HG03521 (cell line): ENCODE results near the gene PRTN3.

Source experiments
- ATAC-seq: cut with Tn5 transposase; IDR thresholded peaks from one replicate; pipeline ENCODE4 v1.9.1; 2021; ENCODE audit warnings: mild to moderate bottlenecking, moderate library complexity; ENCODE audit not compliant: unreplicated experiment

The PRTN3 gene

DNA sequence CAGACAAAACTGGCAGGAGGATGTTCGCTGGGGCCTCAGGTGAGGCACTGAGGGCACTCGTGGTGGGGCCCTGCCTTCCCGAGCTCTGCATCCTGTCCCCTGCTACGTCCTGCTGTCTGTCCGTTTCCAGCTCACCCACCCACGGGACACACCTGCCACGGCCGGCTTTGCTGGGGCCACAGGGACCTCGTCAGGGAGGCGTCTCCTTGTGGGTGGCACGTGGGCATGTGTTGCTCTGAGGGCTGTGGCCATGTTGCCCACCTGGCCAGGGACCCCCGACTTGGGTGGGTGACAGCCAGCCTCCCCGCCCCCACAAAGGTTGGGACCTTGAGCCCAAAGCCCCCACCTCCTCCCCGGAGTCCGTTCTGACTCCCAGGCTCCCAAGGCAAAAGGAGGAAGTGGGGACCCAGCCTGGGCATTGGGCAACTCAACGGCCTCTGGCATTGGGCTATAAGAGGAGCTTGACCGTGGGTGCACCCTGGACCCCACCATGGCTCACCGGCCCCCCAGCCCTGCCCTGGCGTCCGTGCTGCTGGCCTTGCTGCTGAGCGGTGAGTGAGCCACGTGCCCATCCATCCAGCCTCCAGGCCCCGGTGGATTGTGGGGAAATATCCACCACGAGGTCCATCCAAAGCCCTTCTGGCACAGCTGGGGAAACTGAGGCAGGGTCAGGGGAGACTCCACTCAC lies at the start of gene PRTN3:
TSS of gene PRTN3 (plus strand) at position 481 of the 688 bp plus-strand sequence. CDS start at position 491, 10 bp downstream.
- no peak for ATAC-seq

GRCh38 chr19:791007-791566 lies 49.7 kb upstream of the PRTN3 start:
- ATAC-seq: no peak

- no peak for ATAC-seq
Measured at GRCh38 chr19:791567-792305, 49.1 kb upstream of the PRTN3 start.

GRCh38 chr19:792306-792885 lies 48.4 kb upstream of the PRTN3 start:
- no peak for ATAC-seq

GRCh38 chr19:793806-794205 lies 47.0 kb upstream of the PRTN3 start:
- ATAC-seq: no peak

DNA sequence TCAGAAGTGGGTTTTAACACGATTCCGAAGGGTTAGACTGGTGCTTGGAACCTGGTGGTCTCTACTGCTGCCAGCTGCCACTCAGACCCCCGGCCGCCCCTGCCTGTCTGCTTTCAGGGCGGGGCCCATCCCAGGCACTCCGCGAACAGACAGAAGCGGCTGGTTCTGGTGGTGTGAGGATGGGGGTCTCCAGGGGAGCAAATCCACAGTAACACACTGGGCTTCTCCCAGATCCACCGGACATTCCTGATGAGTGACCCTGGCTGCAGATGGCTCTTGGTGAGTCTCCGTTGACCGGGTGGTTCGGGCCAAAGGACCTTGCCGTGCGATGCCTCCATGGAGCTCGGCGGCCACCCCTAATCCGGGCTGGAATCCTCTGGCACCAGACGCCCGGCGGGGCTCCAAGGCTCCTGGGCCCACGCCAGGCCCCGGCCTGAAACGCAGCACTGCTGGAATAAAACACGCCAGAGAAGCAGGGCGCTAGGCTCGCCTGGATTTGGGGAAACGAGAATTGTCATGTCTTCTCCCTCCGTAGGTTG lies 45.7 kb upstream of the PRTN3 start:
- no peak for ATAC-seq

- ATAC-seq: no peak
Measured at GRCh38 chr19:795691-796581, 44.9 kb upstream of the PRTN3 start.

DNA sequence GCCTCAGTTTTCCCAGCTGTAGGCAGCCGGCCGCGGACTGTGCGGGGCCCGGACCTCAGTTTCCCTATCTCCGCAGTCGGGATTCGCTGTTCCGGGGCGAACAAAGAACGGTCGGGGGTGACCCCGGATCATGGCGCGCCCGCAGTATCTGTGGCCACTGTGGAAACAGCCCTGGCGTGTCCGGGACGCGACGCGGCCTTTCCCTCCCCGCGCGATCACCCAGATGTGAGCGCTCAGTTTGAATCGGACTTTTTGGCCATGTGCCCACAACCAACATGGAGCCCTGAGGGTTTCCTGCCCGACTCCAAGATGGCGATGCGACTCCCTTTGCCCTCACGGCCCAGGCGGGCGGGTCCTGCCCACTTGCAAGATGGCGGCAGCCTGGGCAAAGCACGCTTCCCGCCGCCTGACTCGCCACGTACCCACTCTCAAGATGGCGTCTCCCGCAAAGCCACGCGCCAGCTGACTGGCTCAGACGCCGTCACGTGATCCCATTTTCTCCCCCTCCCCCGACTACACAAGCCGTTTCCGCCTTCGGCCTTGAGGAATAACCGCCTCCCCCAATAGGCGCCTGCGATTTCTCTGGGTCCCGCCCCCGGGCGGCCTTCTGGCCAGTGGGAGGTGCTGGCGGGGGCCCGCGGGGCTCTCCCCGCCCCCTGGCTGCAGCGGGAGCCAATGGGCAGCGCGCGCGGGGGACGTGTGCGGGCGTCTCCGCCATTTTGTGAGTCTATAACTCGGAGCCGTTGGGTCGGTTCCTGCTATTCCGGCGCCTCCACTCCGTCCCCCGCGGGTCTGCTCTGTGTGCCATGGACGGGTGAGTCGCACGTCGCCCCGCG lies 43.9 kb upstream of the PRTN3 start, which contains the start of gene PTBP1:
TSS of gene PTBP1 (plus strand) at position 761 of the 836 bp plus-strand sequence. CDS start at position 807, 46 bp downstream.
- peak; percentile 80 for ATAC-seq

DNA sequence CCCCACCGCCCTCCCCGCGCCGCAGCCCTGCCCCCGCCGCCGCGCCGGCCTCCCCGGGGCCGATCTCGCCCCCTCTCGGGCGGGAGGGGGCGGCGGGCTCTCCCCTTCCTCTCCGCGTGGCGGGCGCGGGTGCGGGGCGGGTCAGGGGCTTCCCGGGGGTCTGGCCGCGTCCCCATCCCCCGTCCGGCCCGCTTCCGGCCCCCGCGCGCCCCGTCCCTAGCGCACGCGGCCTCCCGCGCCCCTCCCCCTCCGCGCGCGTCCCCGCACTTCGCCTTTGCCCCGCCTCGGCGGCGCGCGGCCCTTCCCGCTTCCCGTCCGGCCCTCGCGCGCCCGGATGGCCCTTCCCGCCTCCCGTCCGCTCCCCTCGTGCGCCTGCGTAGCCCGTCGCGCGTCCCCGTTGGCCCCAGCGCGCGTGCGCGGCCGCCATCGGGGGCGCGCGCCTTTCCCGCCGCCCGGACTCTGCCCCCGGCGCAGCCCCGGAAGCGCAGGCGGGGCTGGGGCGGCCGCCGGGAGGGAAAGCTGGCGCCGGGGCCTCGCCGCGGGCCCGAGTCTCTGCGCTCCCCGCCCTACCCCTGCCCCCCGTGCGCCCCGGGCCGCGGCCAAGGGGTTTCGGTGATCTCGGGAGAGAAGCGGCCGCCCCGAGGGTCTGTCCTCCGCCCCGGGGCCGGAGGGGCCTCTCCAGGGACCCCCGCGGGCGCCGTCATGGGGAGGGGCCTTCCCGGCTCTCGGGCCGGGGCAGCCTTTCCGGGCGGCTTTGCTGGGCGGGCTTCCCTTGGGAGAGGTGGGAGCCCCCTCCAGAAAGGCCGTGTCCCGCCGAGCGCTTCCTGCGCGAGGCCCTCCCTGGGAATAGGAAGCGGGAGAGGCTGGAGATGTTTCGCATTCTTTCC lies 43.0 kb upstream of the PRTN3 start:
- ATAC-seq: peak; percentile 45

DNA sequence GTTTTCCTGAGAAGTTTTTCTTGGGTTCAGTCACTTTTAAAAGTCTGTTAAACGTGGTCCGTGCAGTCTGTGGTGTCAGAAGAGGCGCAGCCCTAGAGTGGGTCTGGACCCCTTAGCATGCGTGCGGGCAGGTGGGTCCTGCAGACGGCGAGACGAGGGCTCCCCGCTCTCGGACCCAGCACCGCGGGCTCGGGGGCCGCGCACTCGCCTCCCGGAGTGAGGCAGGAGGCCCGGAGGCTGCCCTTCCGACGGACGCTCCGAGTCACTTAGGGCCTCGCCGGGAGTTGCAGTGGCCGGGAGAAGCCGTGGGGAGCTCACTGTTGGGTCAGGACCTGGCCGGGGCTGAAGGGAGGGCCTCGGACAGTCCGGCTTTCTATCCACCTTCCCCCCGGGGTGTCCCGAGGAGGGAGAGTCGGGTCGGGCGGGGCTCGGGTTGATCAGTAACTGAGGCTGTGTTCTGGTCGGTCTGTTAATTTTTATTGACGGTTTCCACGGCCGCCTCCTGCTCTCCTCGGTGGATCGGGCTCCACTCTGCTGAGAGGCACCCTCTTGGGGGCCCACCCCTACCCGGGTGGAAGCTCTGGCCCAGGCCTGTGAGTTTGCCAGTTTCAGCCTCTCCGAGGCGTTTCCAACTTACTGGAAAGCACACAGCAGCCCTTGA lies 42.3 kb upstream of the PRTN3 start:
- ATAC-seq: no peak

DNA sequence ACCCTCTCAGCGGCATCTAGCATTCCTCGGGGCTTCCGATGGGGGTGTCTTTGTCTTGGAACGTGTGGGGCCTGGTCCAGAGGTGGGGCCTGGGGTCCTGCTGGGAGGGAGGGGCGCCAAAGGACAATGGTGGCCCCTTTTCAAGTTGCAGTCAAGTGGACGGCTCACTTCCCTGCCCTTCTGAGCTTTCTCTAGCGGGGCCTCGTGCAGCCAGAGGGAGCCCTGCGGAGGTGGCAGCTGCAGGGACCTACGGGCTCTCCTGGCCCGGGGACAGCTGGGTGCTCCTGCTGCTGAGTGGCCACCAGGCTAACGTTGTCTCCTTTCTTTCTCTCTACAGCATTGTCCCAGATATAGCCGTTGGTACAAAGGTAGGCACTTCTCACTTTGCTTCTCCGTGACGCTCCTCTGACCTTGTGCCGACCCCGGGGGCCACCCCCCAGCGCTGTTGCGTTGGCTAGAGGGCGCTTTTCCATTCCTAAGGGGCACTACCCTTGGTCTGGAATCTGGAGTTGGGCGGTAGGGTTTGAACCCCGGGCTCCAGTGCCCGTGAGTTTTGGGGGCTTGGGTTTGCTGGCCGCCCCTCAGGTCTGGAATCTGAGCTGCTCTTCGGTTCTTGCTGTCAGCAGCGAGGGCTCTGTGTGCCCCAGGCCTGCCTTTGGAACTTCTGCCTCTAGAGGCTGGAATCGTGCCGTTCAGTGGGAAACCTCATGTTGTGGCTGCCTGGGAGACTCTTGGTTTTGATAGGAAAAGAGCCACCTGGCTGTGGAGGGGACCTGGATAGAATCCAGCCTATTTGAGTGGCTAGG lies 41.5 kb upstream of the PRTN3 start:
- ATAC-seq: no peak

- ATAC-seq: no peak
Measured at GRCh38 chr19:800360-801029, 40.3 kb upstream of the PRTN3 start.

DNA sequence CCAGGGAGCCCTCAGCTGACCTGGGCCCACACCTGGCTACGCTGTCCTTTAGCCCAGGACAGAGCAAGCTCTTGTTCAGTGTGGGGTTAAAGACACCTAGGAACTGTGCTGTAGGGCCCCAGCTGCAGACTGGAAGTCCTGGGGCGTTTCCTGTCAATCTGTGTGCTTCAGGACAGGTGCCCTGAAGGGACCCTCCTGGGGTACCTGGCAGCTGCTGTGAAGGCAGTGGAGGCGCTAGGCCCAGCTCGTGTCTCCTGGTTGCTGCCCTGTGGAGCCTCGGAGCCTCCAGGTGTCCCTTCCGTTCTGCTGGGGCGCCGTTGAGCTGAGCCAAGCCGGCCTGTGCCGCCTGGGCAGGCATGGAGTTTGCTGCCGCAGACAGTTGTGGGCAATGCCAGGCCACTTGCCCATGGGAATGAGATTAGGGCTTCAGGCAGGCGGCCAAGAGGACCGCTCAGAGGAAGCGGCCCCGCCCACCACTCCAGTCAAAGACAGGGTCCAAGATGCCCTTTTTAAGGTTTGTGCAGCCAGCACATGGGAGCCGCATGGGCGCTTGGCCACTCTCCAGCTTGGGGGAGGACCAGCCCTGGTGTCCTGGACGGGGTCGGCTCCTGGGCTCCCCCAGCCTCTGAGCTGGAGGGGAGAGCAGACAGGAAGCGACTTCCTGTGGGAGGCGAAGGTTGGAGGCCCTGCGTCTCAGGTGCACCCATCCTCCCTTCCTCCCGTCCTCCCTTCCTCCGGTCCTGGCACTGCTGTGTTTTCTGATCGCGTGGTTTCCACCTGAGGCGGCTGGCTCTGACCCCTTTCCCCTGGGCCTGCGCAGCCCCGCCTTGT lies 39.6 kb upstream of the PRTN3 start:
- ATAC-seq: no peak

DNA sequence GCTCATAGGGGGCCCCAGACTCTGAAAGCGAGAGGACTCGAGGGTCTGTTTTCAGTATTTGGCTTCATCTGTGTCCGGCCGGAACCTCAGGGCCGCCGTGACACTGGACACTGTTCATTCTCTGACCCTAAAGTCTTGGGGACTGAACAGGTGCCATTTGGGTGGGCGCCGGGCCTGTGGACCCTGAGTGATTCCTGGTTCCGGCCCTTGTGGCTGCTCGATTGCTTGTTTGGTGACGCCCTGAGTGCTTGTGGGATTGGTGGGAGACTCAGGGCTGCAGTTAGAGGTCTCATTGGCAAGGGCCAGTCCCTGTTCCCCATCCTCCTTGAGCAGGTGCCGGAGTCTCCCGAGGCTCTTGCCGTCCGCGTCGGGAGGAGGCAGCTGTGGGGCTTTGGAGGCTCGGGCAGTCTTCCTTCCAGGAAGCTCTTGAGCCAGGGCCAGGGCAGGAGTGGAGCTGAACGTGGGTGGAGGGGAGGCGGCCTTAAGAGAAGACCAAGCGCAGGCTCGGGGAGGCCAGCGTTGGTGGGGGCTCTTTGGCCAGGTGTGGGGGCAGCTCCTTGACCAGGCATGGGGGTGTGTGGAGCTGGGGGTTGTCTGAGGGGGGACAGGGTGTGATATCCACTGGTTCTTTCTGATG lies 38.8 kb upstream of the PRTN3 start:
- no peak for ATAC-seq

GRCh38 chr19:802498-803098 lies 38.2 kb upstream of the PRTN3 start:
- ATAC-seq: no peak
